ENCODE data around the gene CDK5RAP1.

- TF ChIP-seq POLR2A (IDR thresholded peaks at IDR 0.05; ENCODE audit: low read depth): no peak
- no peak for TF ChIP-seq CTCF (IDR thresholded peaks at IDR 0.05)
- TF ChIP-seq POLR2AphosphoS5 (IDR thresholded peaks at IDR 0.05): no peak
- no peak for TF ChIP-seq EP300 (IDR thresholded peaks at IDR 0.05)
Observed at GRCh38 chr20:33441142-33441955, 40.0 kb upstream of the CDK5RAP1 start.

Data from esophagus muscularis mucosa (tissue), 4 donors.